Adipocyte (in vitro differentiated cells): ENCODE measurements around the gene LAMA2.
"Not testable (repeated sequence)": the region's sequence is repeated elsewhere in the genome, so short reads cannot be mapped to it uniquely, and the experiment has no call there.

Experiments used
- DNase-seq: peaks from one replicate; pipeline ENCODE4 v3.0.0-alpha.2; 2015; ENCODE audit warnings: low read depth
- H3K27me3 ChIP-seq: replicated peaks from 2 replicates; pipeline ENCODE4 v1.7.0; 2013; ENCODE audit warnings: mild to moderate bottlenecking, low read length, moderate library complexity; ENCODE audit not compliant: control insufficient read depth, insufficient read depth
- H3K36me3 ChIP-seq: 2 replicates; pipeline ENCODE4 v1.7.0; 2013; ENCODE audit warnings: low read length, mild to moderate bottlenecking, moderate library complexity; ENCODE audit not compliant: control insufficient read depth, insufficient read depth, severe bottlenecking
- H3K4me1 ChIP-seq: 2 replicates; pipeline ENCODE4 v1.7.0; 2013; ENCODE audit warnings: mild to moderate bottlenecking, low read length, moderate library complexity; ENCODE audit not compliant: control insufficient read depth, insufficient read depth
- H3K4me3 ChIP-seq: 2 replicates; pipeline ENCODE4 v1.7.0; 2013; ENCODE audit warnings: mild to moderate bottlenecking, low read length, moderate library complexity
- H3K9ac ChIP-seq: 2 replicates; pipeline ENCODE4 v1.7.0; 2013; ENCODE audit warnings: mild to moderate bottlenecking, low read length, moderate library complexity
- H3K9me3 ChIP-seq: 2 replicates; pipeline ENCODE4 v1.7.0; 2013; ENCODE audit warnings: mild to moderate bottlenecking, low read length, moderate library complexity; ENCODE audit not compliant: control insufficient read depth

Gene LAMA2

DNA sequence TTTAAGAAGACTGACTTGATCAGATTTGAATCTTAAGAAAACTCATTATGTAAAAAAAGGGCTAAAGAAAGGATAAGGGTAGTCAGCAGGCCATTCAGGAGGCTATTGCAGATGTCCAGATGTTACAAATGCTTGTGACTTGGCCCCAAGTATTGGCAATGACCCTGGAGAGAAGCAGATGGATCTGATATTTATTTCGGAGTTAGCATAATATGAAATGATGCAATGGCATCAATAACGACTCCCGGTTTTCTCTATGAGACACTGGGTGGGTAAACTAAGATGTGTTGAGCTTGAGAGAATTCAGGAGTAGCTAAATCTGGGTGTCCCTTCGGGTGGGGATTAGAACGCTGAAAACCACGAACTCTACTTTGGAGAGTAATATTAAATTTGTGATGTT is 149.7 kb downstream of the LAMA2 start:
- Histone ChIP-seq H3K9ac (peak overlapping the region; percentile 62), H3K27me3 (no peaks in the 10 kb centered on the region), H3K4me3 (peak overlapping the region; percentile 9), H3K36me3 (no peaks in the 10 kb centered on the region), H3K4me1 (peaks cover 37% of the 10 kb centered on the region), H3K9me3 (no peaks in the 10 kb centered on the region)
- peak; percentile 23 for DNase-seq

DNA sequence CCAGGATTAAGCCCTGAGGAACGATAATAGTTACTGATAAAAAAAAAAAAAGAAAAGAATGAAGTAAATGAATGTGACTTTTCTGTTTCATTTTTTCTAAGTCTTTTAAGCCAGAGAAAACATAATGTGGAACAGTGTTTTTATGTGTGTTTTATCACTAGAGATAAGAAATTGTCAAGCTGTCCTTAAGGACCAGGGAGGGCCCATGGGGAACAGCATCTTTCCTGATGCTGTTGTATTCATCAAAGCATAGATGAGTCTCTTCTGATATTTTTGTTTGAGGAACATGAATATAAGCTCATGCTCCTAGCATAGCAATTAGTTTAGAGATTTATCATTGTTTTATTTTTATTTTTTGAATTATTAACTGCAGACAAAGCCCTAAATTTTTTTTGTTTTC is 150.2 kb downstream of the LAMA2 start:
- Histone ChIP-seq H3K27me3 (no peaks in the 10 kb centered on the region), H3K36me3 (no peaks in the 10 kb centered on the region), H3K4me1 (peaks cover 37% of the 10 kb centered on the region), H3K9me3 (no peaks in the 10 kb centered on the region), H3K9ac (no peak overlapping the region), H3K4me3 (no peak overlapping the region)
- no peak for DNase-seq

DNA sequence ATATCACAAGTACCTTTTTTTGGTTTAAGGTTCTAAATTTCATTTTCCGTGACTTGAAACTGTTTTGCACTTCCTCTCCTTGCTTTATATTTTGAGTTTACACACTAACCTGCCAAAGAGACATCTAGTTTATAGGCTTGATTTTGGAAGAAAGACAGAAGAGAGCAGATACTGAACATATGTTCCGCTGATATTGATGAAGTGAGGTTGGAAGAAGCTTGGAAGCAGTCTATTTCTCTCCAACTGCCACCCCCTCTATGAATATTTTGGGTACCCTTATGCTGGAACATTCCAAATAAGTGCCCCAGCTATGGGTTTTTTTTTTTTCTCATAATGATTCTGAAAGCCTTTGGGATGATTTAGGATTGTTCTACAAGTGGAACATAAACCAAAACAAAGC is 150.6 kb downstream of the LAMA2 start:
- no peaks in the 10 kb centered on the region for H3K36me3 ChIP-seq
- no peaks in the 10 kb centered on the region for H3K9me3 ChIP-seq
- no peak overlapping the region for H3K4me3 ChIP-seq
- H3K27me3 ChIP-seq = no peaks in the 10 kb centered on the region
- peaks cover 37% of the 10 kb centered on the region for H3K4me1 ChIP-seq
- DNase-seq = no peak
- H3K9ac ChIP-seq = no peak overlapping the region

DNA sequence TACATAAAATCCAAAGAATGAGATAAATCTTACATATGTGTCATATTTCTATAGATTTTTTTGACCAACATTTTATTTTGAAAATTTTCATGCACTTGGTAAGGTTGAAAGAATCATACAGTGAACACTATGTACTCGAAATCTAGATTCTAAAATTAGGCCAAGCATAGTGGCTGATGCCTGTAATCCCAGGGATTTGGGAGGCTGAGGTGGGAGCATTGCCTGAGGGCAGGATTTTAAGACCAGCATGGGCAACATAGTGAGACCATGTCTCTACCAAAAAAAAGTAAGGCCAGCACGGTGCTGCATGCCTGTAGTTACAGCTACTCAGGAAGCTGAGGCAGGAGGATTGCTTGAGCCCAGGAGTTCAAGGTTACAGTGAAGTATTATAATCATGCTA is 158.6 kb downstream of the LAMA2 start:
- H3K9ac ChIP-seq = no peak overlapping the region
- no peak overlapping the region for H3K4me3 ChIP-seq
- no peaks in the 10 kb centered on the region for H3K4me1 ChIP-seq
- DNase-seq = no peak
- peaks cover 10% of the 10 kb centered on the region for H3K9me3 ChIP-seq
- no peaks in the 10 kb centered on the region for H3K27me3 ChIP-seq
- peaks cover 6% of the 10 kb centered on the region for H3K36me3 ChIP-seq

DNA sequence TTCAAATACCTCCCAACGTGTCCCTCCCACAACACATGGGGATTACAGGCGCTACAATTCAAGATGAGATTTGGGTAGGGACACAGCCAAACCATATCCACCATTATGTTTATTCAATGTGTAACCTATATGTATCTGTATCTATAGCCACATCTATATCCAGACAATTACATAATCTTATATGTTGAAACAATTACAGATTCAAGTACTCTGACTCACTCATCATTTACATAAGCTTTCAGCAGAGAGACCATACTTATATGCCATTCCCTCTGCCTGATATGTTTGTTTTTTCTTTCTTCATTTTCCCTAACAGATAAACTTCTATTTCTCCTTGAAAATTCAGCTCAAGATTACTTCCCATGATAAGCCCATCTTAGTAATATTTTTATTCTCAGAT is 163.6 kb downstream of the LAMA2 start:
- Histone ChIP-seq H3K9ac (no peak overlapping the region), H3K9me3 (peaks cover 10% of the 10 kb centered on the region), H3K4me1 (no peaks in the 10 kb centered on the region), H3K4me3 (no peak overlapping the region), H3K27me3 (no peaks in the 10 kb centered on the region), H3K36me3 (peaks cover 28% of the 10 kb centered on the region)
- DNase-seq = no peak

DNA sequence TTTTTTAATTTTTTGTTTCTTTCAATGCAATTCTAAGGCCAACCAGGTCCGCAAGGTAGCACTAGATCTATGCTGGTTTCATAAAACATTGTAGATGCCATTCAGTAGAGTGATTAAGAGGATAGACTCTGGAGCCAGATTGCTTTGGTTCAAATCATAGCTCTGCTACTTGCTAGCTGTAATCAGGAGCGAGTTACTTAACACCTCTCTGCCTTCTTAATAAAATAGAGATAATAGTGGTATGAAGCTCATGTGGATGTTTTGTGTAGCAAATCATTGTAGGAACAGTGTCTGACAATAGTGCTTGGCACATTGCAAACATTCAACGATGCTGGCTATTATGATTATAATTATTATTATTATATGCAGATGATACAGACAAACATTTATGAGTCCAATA is 164.9 kb downstream of the LAMA2 start:
- H3K27me3 ChIP-seq = no peaks in the 10 kb centered on the region
- peaks cover 33% of the 10 kb centered on the region for H3K36me3 ChIP-seq
- H3K9ac ChIP-seq = no peak overlapping the region
- no peaks in the 10 kb centered on the region for H3K4me1 ChIP-seq
- DNase-seq = no peak
- H3K4me3 ChIP-seq = no peak overlapping the region
- H3K9me3 ChIP-seq = peaks cover 10% of the 10 kb centered on the region

DNA sequence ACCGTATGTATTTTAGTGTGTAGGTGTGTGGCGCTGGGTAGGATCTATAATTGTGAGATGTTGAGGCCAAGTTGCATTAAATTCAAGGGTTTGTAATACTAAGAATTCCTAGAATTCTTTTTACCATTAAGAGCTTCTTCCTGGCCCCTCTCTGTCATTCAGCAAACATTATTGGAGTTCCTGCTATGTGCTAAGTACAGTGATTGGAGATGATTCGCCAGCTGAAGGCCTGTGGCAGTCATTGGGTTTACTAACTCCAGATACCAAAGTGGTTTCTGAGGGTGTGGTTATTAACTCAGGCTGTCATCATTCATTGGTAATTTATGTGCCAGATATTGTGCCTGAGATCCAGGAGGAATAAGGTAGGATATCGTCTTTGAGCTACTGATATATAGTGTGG is 167.1 kb downstream of the LAMA2 start:
- Histone ChIP-seq H3K4me3 (no peak overlapping the region), H3K4me1 (no peaks in the 10 kb centered on the region), H3K36me3 (peaks cover 47% of the 10 kb centered on the region), H3K27me3 (no peaks in the 10 kb centered on the region), H3K9me3 (no peaks in the 10 kb centered on the region), H3K9ac (no peak overlapping the region)
- no peak for DNase-seq

DNA sequence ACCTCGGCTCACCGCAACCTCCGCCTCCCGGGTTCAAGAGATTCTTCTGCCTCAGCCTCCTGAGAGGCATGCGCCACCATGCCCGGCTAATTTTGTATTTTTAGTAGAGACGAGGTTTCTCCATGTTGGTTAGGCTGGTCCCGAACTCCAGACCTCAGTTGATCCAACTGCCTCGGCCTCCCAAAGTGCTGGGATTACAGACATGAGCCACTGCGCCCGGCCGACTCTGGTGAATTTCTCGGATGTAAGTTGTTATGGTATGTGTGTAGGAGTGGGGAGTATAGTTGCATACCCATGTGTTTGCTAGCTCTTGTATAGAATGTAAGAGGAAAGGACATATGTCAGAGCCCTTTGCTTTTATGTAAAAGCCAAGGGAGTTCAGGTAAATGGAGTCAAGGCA is 170.2 kb downstream of the LAMA2 start:
- not testable (repeated sequence) for H3K9ac ChIP-seq, H3K4me1 ChIP-seq, H3K27me3 ChIP-seq, H3K9me3 ChIP-seq, H3K4me3 ChIP-seq, DNase-seq
- H3K36me3 ChIP-seq = peaks cover 43% of the 10 kb centered on the region

DNA sequence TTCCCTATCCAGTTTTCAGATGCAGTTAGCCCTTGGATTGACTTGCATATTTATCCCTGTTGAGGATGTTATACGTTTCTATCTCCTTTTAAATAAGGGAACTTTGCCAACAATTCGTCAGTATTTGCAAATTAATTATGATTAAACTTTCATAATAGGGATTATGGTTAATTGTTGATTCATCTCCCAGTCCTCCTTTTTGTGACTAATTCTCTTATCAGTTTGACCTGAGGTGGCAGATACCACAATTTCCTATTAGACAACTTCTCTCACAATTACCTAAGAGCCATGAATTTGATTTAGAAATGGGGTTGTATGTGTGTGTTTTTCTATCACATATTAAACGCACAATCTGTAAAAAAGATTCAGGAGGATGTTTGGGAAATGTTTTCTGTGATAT is 172.9 kb downstream of the LAMA2 start:
- H3K4me1 ChIP-seq = peaks cover 5% of the 10 kb centered on the region
- DNase-seq = no peak
- no peaks in the 10 kb centered on the region for H3K9me3 ChIP-seq
- no peak overlapping the region for H3K4me3 ChIP-seq
- H3K36me3 ChIP-seq = peaks cover 42% of the 10 kb centered on the region
- no peaks in the 10 kb centered on the region for H3K27me3 ChIP-seq
- no peak overlapping the region for H3K9ac ChIP-seq

DNA sequence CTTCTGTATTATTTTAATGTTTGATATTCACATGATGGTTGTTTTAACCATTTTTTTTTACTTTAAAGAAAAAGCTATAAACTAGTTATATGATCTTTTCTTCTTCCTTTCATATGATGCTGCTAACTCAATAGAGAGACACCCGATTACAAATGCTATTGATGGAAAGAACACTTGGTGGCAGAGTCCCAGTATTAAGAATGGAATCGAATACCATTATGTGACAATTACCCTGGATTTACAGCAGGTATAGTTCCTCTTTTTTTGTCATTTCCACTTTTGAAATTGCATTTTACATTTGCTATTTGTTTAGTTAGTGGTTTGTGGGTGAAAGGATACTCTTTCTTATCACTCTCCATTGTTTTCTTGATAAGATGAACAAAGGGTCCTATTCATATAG is 176.7 kb downstream of the LAMA2 start:
- H3K4me3 ChIP-seq = no peak overlapping the region
- no peak overlapping the region for H3K9ac ChIP-seq
- peaks cover 5% of the 10 kb centered on the region for H3K4me1 ChIP-seq
- no peaks in the 10 kb centered on the region for H3K9me3 ChIP-seq
- DNase-seq = no peak
- no peaks in the 10 kb centered on the region for H3K27me3 ChIP-seq
- peaks cover 55% of the 10 kb centered on the region for H3K36me3 ChIP-seq

DNA sequence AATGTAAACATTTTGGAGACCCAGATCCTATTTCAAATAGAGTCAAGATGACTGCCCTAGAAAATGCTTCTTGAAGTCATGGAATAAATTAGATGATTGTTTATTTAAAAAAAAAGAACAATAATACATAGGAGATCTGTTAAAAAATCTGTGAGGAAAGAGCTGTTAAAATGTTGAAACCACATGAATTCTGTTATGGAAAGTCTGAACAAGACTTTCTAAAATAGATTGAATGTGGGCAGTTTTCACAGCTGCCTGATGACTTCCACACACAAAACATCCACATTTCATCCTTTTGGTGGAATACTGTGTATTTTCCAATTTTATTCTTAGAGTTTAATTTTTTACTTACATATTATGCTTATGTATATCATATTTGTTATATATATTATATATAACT is 186.1 kb downstream of the LAMA2 start:
- DNase-seq = peak; percentile 68
- peaks cover 4% of the 10 kb centered on the region for H3K9me3 ChIP-seq

DNA sequence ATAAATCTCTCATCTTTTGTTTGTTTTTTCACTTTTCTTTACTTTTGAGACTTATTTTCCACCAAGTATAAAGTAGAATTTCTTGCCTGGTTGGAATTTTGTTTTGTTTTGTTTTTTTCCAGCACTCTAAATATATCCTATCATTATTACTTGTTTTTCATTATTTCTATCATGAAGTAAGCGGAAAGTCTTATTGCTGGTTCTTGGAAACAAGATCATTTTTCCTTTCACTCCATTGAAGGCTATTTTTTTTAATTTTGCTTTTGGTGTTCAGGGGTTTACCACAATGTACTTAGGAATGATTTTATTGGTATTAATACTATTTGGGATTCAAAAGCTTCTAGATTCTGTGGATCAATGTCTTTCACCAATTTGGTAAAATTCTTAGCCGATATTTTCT is 190.1 kb downstream of the LAMA2 start:
- Histone ChIP-seq H3K36me3 (peaks cover 11% of the 10 kb centered on the region), H3K4me1 (peaks cover 13% of the 10 kb centered on the region), H3K4me3 (no peak overlapping the region), H3K27me3 (no peaks in the 10 kb centered on the region), H3K9ac (no peak overlapping the region), H3K9me3 (no peaks in the 10 kb centered on the region)
- DNase-seq = no peak

More for the DNA sequence above, 186.1 kb downstream of the LAMA2 start:
- Histone ChIP-seq H3K27me3 (no peaks in the 10 kb centered on the region), H3K4me3 (no peak overlapping the region), H3K36me3 (peaks cover 45% of the 10 kb centered on the region), H3K4me1 (peaks cover 4% of the 10 kb centered on the region), H3K9ac (no peak overlapping the region)
